Smooth muscle cell (in vitro differentiated cells): ENCODE data around the gene TBCD. TPM values are rescaled to one million over a fixed set of nuclear protein-coding genes. Genes with fewer than 3 reads are reported as not detected.

Experiments used
- DNase-seq: peaks from one replicate; lab custom pipeline; 2025; ENCODE audit not compliant: unreplicated experiment; lab: John Stamatoyannopoulos, UW
- H2AFZ ChIP-seq: fragments of 200-600 bp; sonication (generic); 2 replicates; pipeline ENCODE4 v1.6.0; 2016; ENCODE audit warnings: antibody characterized with exemption, low read depth, mild to moderate bottlenecking
- H3F3A ChIP-seq: fragments of 200-600 bp; sonication (generic); 2 replicates; pipeline ENCODE4 v1.6.0; 2017; ENCODE audit warnings: antibody characterized with exemption, low read depth
- H3K27ac ChIP-seq: fragments of 200-600 bp; sonication (generic); 2 replicates; pipeline ENCODE4 v1.5.1; 2016; ENCODE audit warnings: low read depth, mild to moderate bottlenecking
- H3K27me3 ChIP-seq: fragments of 200-600 bp; sonication (generic); 2 replicates; pipeline ENCODE4 v1.6.1; 2016; ENCODE audit warnings: low read depth, mild to moderate bottlenecking
- H3K36me3 ChIP-seq: fragments of 200-600 bp; sonication (generic); 2 replicates; pipeline ENCODE4 v1.5.1; 2016; ENCODE audit warnings: low read depth
- H3K4me1 ChIP-seq: fragments of 200-600 bp; sonication (generic); 2 replicates; pipeline ENCODE4 v1.5.1; 2016; ENCODE audit warnings: low read depth
- H3K4me2 ChIP-seq: fragments of 200-600 bp; sonication (generic); 2 replicates; pipeline ENCODE4 v1.6.0; 2016; ENCODE audit warnings: mild to moderate bottlenecking
- H3K4me3 ChIP-seq: fragments of 200-600 bp; sonication (generic); 2 replicates; pipeline ENCODE4 v1.5.1; 2016; ENCODE audit warnings: mild to moderate bottlenecking
- H3K79me2 ChIP-seq: fragments of 200-600 bp; sonication (generic); 2 replicates; pipeline ENCODE4 v1.6.0; 2016; ENCODE audit warnings: low read depth, mild to moderate bottlenecking
- H3K9ac ChIP-seq: fragments of 200-600 bp; sonication (generic); 2 replicates; pipeline ENCODE4 v1.6.0; 2016; ENCODE audit warnings: low read depth
- H3K9me3 ChIP-seq: fragments of 200-600 bp; sonication (generic); replicated peaks from 2 replicates; pipeline ENCODE4 v1.5.1; 2016; ENCODE audit warnings: low read depth
- H4K20me1 ChIP-seq: fragments of 200-600 bp; sonication (generic); 2 replicates; pipeline ENCODE4 v1.6.0; 2016; ENCODE audit warnings: low read depth
- CTCF ChIP-seq: fragments of 200-600 bp; sonication (generic); IDR thresholded peaks from 2 replicates; pipeline ENCODE4 v1.5.1; 2017; ENCODE audit warnings: borderline replicate concordance, mild to moderate bottlenecking, antibody characterized with exemption; ENCODE audit not compliant: insufficient read depth, poor library complexity, severe bottlenecking
- WGBS: methylation state at CpG from one replicate; pipeline ENCODE4 v1.1.7; 2016; ENCODE audit warnings: low lambda C conversion rate; 5-methylcytosine and 5-hydroxymethylcytosine counted together
- polyA plus RNA-seq: library from polyadenylated mRNA; unstranded; fragments of >200 nt; fragmentation: Nextera tagmentation; extraction: Ambion mirVana; gene quantifications from 2 replicates; pipeline ENCODE4 v1.2.1, GENCODE V29; 2016
- total RNA-seq: library from RNA; depleted of rRNA; stranded (reverse); fragments of >200 nt; gene quantifications from 2 replicates; pipeline ENCODE4 v1.2.3, GENCODE V29; 2014

TBCD gene
- total and polyA plus RNA-seq, 2 experiments from 2014 or later, result 29.1 to 38.8 TPM

DNA sequence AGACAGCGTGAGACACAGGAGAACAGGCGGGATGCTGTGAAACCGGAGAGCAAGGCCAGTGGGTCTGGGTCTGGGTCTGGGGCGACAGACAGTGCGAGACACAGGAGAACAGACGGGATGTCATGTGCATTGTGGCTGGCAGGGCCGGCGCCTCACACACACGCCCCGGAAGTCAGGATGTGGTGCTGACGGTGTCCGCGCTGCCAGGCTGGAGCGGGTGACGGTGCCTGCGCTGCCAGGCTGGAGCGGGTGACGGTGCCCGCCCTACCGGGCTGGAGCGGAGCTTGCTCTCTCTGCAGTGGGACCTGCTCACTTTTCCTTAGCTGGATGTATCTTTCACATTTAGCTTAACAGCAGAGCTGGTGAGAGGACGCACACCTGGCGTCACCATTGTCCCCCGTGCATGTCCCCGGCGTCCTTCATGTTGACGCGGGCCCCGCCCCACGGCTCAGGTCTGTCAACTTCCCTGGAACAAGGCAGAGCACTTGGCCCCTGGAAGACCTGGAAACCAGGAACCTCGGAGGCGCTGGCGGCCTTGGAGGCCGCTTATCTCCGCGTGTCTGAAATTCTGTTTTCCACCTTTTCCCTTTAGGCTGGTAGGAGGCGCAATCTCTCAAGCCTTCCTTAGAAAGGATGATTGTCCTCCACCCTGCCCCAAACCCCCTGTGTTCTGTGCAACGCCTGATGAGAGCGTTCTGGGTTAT, 131.0 kb downstream of the TBCD start:
- Histone ChIP-seq H2AFZ (no peak overlapping the region), H3K36me3 (no peaks in the 10 kb centered on the region), H3K27ac (no peak overlapping the region), H3F3A (peaks cover 5% of the 10 kb centered on the region), H3K9ac (no peak overlapping the region), H3K27me3 (no peaks in the 10 kb centered on the region), H3K9me3 (no peaks in the 10 kb centered on the region), H4K20me1 (no peaks in the 10 kb centered on the region), H3K4me3 (no peak overlapping the region), H3K79me2 (peaks cover 17% of the 10 kb centered on the region), H3K4me1 (peaks cover 17% of the 10 kb centered on the region), H3K4me2 (no peak overlapping the region)
- WGBS, result 95% methylated on average over 32 of the region's 39 CpGs
- DNase-seq, result no peak
- TF ChIP-seq CTCF, result no peak

- WGBS, result 95% methylated on average over 19 of the region's 23 CpGs
- H3K27me3 ChIP-seq, result no peaks in the 10 kb centered on the region
- H2AFZ ChIP-seq, result no peak overlapping the region
- no peaks in the 10 kb centered on the region for H4K20me1 ChIP-seq
- peaks cover 17% of the 10 kb centered on the region for H3K4me1 ChIP-seq
- H3F3A ChIP-seq, result peaks cover 5% of the 10 kb centered on the region
- H3K9ac ChIP-seq, result no peak overlapping the region
- no peak overlapping the region for H3K4me2 ChIP-seq
- no peak for TF ChIP-seq CTCF
- H3K4me3 ChIP-seq, result no peak overlapping the region
- H3K27ac ChIP-seq, result no peak overlapping the region
- H3K79me2 ChIP-seq, result peaks cover 20% of the 10 kb centered on the region
- H3K9me3 ChIP-seq, result no peaks in the 10 kb centered on the region
- no peak for DNase-seq
- no peaks in the 10 kb centered on the region for H3K36me3 ChIP-seq
These were observed 131.7 kb downstream of the TBCD start for GRCh38 chr17:82883419-82884031.

DNA sequence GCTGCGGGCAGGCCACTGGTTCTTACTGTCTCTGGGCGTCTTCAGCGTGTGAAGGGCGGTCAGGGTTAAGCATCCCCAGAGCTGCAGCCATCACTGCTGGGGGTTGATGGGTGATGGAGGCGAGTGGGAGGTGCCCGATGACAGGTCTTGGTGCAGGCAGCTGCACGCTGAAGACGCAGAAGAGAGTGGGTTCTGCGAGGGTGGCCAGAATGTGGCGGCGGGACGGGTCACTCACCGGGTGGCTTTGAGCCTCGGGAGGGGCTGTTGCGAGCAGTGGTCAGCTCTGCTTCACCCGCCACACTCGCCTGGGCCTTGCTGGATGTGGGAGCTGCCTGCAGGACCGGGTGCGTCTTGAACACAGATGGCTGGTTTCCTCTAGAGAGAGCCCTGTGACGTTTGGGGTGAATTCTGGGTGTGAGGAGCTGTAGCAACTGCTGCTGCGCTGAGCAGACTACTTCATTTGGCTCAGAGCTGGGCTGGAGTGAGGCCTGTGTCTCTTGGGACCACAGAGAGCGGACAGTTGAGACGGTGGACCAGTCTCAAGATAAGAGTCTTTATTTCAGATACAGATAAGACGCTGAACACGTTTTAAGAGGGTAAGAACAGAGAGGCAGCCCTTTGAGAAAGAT, 132.6 kb downstream of the TBCD start:
- WGBS, result 80% methylated on average over 25 of the region's 25 CpGs
- no peak for DNase-seq
- Histone ChIP-seq H3K36me3 (no peaks in the 10 kb centered on the region), H3K27ac (peak overlapping the region; percentile 91), H3K4me2 (peak overlapping the region; percentile 81), H4K20me1 (no peaks in the 10 kb centered on the region), H3K9me3 (no peaks in the 10 kb centered on the region), H3K4me1 (peaks cover 17% of the 10 kb centered on the region), H3F3A (peaks cover 5% of the 10 kb centered on the region), H2AFZ (no peak overlapping the region), H3K79me2 (peaks cover 15% of the 10 kb centered on the region), H3K4me3 (no peak overlapping the region), H3K9ac (no peak overlapping the region), H3K27me3 (no peaks in the 10 kb centered on the region)
- no peak for TF ChIP-seq CTCF
